H9 (cell line): ENCODE measurements around the gene CLMN. TPM values are rescaled to one million over a fixed set of nuclear protein-coding genes. Genes with fewer than 3 reads are reported as not detected.

Experiments used
- DNase-seq: peaks from one replicate; pipeline ENCODE4 v3.0.0-alpha.2; 2017
- H2AFZ ChIP-seq: one replicate; pipeline ENCODE4 v1.6.1; 2013; ENCODE audit warnings: mild to moderate bottlenecking, low read length, control low read depth, moderate library complexity
- H2AK5ac ChIP-seq: 2 replicates; pipeline ENCODE4 v1.6.1; 2013; ENCODE audit warnings: low read length, control low read depth, mixed read lengths; ENCODE audit not compliant: insufficient read length
- H2BK120ac ChIP-seq: one replicate; pipeline ENCODE4 v1.6.1; 2013; ENCODE audit warnings: low read depth, mild to moderate bottlenecking, low read length, control low read depth, inconsistent platforms; ENCODE audit not compliant: poor library complexity, severe bottlenecking
- H2BK12ac ChIP-seq: 2 replicates; pipeline ENCODE4 v1.6.1; 2013; ENCODE audit warnings: low read length, control low read depth, mixed read lengths, low read depth; ENCODE audit not compliant: insufficient read length
- H2BK15ac ChIP-seq: 2 replicates; pipeline ENCODE4 v1.6.1; 2013; ENCODE audit warnings: low read depth, low read length, control low read depth
- H2BK20ac ChIP-seq: one replicate; pipeline ENCODE4 v1.6.1; 2013; ENCODE audit warnings: low read depth, mild to moderate bottlenecking, low read length, control low read depth, inconsistent platforms; ENCODE audit not compliant: poor library complexity, severe bottlenecking
- H2BK5ac ChIP-seq: 2 replicates; pipeline ENCODE4 v1.6.1; 2013; ENCODE audit warnings: low read length, control low read depth, mixed read lengths; ENCODE audit not compliant: insufficient read length
- H3K14ac ChIP-seq: 2 replicates; pipeline ENCODE4 v1.6.1; 2013; ENCODE audit warnings: low read length, control low read depth; ENCODE audit not compliant: insufficient read depth
- H3K18ac ChIP-seq: 2 replicates; pipeline ENCODE4 v1.6.1; 2013; ENCODE audit warnings: low read depth, mild to moderate bottlenecking, mixed read lengths, low read length, control low read depth; ENCODE audit not compliant: insufficient read length
- H3K23ac ChIP-seq: 2 replicates; pipeline ENCODE4 v1.6.1; 2013; ENCODE audit warnings: low read length, control low read depth, mixed read lengths, low read depth; ENCODE audit not compliant: insufficient read length
- H3K23me2 ChIP-seq: 2 replicates; pipeline ENCODE4 v1.6.1; 2013; ENCODE audit warnings: low read depth, mild to moderate bottlenecking, mixed read lengths, low read length, control low read depth; ENCODE audit not compliant: insufficient read length, poor library complexity, severe bottlenecking
- H3K27ac ChIP-seq: 2 replicates; pipeline ENCODE4 v1.5.1; 2013; ENCODE audit warnings: low read length, control low read depth, mixed read lengths, low read depth; ENCODE audit not compliant: insufficient read length
- H3K27me3 ChIP-seq: 2 replicates; pipeline ENCODE4 v1.6.1; 2013; ENCODE audit warnings: low read length, control low read depth, inconsistent platforms; ENCODE audit not compliant: insufficient read depth
- H3K4ac ChIP-seq: 2 replicates; pipeline ENCODE4 v1.6.1; 2013; ENCODE audit warnings: low read depth, mild to moderate bottlenecking, control low read depth, inconsistent platforms, low read length, moderate library complexity
- H3K4me1 ChIP-seq: 2 replicates; pipeline ENCODE4 v1.6.1; 2013; ENCODE audit warnings: low read length, control low read depth, inconsistent platforms; ENCODE audit not compliant: insufficient read depth
- H3K4me2 ChIP-seq: 2 replicates; pipeline ENCODE4 v1.6.1; 2013; ENCODE audit warnings: low read length, control low read depth, mixed read lengths; ENCODE audit not compliant: insufficient read length, insufficient read depth
- H3K56ac ChIP-seq: 2 replicates; pipeline ENCODE4 v1.6.1; 2013; ENCODE audit warnings: low read depth, mild to moderate bottlenecking, mixed read lengths, low read length, control low read depth; ENCODE audit not compliant: insufficient read length
- H3K79me1 ChIP-seq: 2 replicates; pipeline ENCODE4 v1.6.1; 2013; ENCODE audit warnings: low read depth, mild to moderate bottlenecking, moderate library complexity, low read length, control low read depth, inconsistent platforms; ENCODE audit not compliant: insufficient read depth, poor library complexity, severe bottlenecking
- H3K79me2 ChIP-seq: 2 replicates; pipeline ENCODE4 v1.6.1; 2013; ENCODE audit warnings: low read length, control low read depth, inconsistent platforms; ENCODE audit not compliant: insufficient read depth
- H3K9ac ChIP-seq: 2 replicates; pipeline ENCODE4 v1.6.1; 2013; ENCODE audit warnings: low read length, control low read depth, mixed read lengths; ENCODE audit not compliant: insufficient read length; ENCODE audit errors: extremely low read depth
- H3K9me3 ChIP-seq: one replicate; pipeline ENCODE4 v1.6.1; 2013; ENCODE audit warnings: low read depth, low read length, inconsistent platforms; ENCODE audit not compliant: control insufficient read depth
- H3T11ph ChIP-seq: one replicate; pipeline ENCODE4 v1.6.1; 2013; ENCODE audit warnings: mild to moderate bottlenecking, low read length, control low read depth, inconsistent platforms
- H4K20me1 ChIP-seq: one replicate; pipeline ENCODE4 v1.6.1; 2013; ENCODE audit not compliant: control insufficient read depth, insufficient read length, insufficient read depth
- H4K5ac ChIP-seq: 2 replicates; pipeline ENCODE4 v1.6.1; 2013; ENCODE audit warnings: low read depth, mild to moderate bottlenecking, mixed read lengths, low read length, control low read depth; ENCODE audit not compliant: insufficient read length
- H4K8ac ChIP-seq: replicated peaks from 2 replicates; pipeline ENCODE4 v1.6.1; 2013; ENCODE audit warnings: low read length, control low read depth, mixed read lengths, low read depth; ENCODE audit not compliant: insufficient read length
- H4K91ac ChIP-seq: 2 replicates; pipeline ENCODE4 v1.6.1; 2013; ENCODE audit warnings: low read depth, mild to moderate bottlenecking, moderate library complexity, mixed read lengths, low read length, control low read depth; ENCODE audit not compliant: insufficient read length
- H3K27ac Mint-ChIP-seq, 3 experiments: 2 replicates in 2 of 3; 3 replicates in 1 of 3; pipeline ENCODE4 v1.8.0; 2020 to 2021; ENCODE audit warnings: mixed read lengths in 3 of 3, mild to moderate bottlenecking in 1 of 3, moderate library complexity in 1 of 3
- H3K27me3 Mint-ChIP-seq: 2 replicates; pipeline ENCODE4 v1.8.0; 2021; ENCODE audit warnings: low read depth, mild to moderate bottlenecking, moderate library complexity, mixed read lengths
- H3K36me3 Mint-ChIP-seq, 3 experiments: 2 replicates in 2 of 3; 3 replicates in 1 of 3; pipeline ENCODE4 v1.8.0; 2020 to 2021; ENCODE audit warnings: low read depth in 3 of 3, mixed read lengths in 3 of 3; ENCODE audit not compliant: insufficient read depth in 1 of 3
- H3K4me1 Mint-ChIP-seq, 2 experiments: 2 replicates each; pipeline ENCODE4 v1.8.0; 2020; ENCODE audit warnings: mixed read lengths in 2 of 2
- H3K4me3 Mint-ChIP-seq, 2 experiments: 2 replicates in 1 of 2; 3 replicates in 1 of 2; pipeline ENCODE4 v1.8.0; 2020 to 2021; ENCODE audit warnings: mild to moderate bottlenecking in 2 of 2, mixed read lengths in 2 of 2, moderate library complexity in 1 of 2
- H3K9me3 Mint-ChIP-seq, 2 experiments: 2 replicates in 1 of 2; 3 replicates in 1 of 2; pipeline ENCODE4 v1.8.0; 2020; ENCODE audit warnings: mild to moderate bottlenecking in 2 of 2, mixed read lengths in 2 of 2, moderate library complexity in 1 of 2
- CTCF ChIP-seq: fragments of 200-600 bp; sonication (generic); conservative IDR thresholded peaks from 3 replicates; pipeline ENCODE4 v1.8.0; 2021; ENCODE audit warnings: antibody characterized with exemption, mild to moderate bottlenecking
- WGBS: extraction: QIAGEN DNeasy Blood & Tissue Kit; methylation state at CpG from one replicate; pipeline ENCODE4 v1.1.7; 2013; ENCODE audit warnings: missing lambda C conversion rate, low lambda C conversion rate, mixed read lengths; ENCODE audit not compliant: insufficient read length; ENCODE audit errors: extremely low coverage; 5-methylcytosine and 5-hydroxymethylcytosine counted together
- total RNA-seq: library from RNA; stranded (reverse); gene quantifications from 2 replicates; pipeline ENCODE4 v1.2.1, GENCODE V29; 2021

CLMN gene
- total RNA-seq, 1 experiment from 2014 or later: 7.6 TPM

DNA sequence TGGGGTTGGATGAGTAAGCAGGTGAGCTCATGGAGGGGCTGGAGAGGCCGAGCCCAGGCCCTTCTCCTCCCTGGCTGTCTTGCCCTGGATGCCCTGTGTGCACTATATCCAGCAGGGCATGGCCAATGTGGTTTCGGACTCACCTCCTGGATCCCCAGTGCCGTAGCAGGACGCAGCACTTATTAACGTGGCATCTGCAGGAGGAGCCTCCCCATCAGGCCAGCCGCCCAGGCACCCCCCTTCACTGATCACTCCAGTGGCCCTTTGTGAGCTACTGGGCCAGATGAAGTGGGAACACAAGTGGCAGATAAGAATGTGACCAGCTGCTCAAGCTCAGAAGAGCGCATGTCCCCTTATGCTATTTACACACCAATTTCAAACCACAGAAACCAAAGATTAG is 119.3 kb downstream of the CLMN start:
- Histone ChIP-seq H3T11ph (no peak overlapping the region), H4K20me1 (no peaks in the 10 kb centered on the region), H3K9ac (no peak overlapping the region), H3K27ac (no peak overlapping the region), H2AK5ac (no peak overlapping the region), H4K91ac (no peak overlapping the region), H3K4me1 (peaks cover 7% of the 10 kb centered on the region; the same call in 1 of the 2 replicates), H2BK15ac (no peak overlapping the region), H2BK5ac (no peak overlapping the region), H4K8ac (no peak overlapping the region), H3K23me2 (no peaks in the 10 kb centered on the region), H3K4me2 (no peak overlapping the region), H3K14ac (no peak overlapping the region), H4K5ac (no peak overlapping the region), H2BK120ac (no peak overlapping the region), H3K56ac (no peak overlapping the region), H3K4ac (no peak overlapping the region), H3K27me3 (no peaks in the 10 kb centered on the region), H3K23ac (no peak overlapping the region), H3K9me3 (no peaks in the 10 kb centered on the region), H2AFZ (no peak overlapping the region), H2BK12ac (no peak overlapping the region), H3K79me2 (no peaks in the 10 kb centered on the region), H3K79me1 (no peaks in the 10 kb centered on the region), H2BK20ac (no peak overlapping the region), H3K18ac (no peak overlapping the region)
- Mint-ChIP-seq H3K4me1 (peaks cover 43 to 47% of the 10 kb centered on the region in 2 experiments), H3K4me3 (peak overlapping the region in 1 of 2 experiments; percentile 49; a peak in 1 of 5 replicates), H3K9me3 (peaks cover 13 to 20% of the 10 kb centered on the region in 2 experiments), H3K27me3 (peaks cover 4% of the 10 kb centered on the region), H3K36me3 (peaks cover 13 to 27% (median 18%) of the 10 kb centered on the region in 3 experiments), H3K27ac (peak overlapping the region in 1 of 3 experiments; percentile 34; a peak in 1 of 7 replicates)
- no peak for DNase-seq
- TF ChIP-seq CTCF: no peak
- no CpG with 5 or more reads among the region's 7 CpGs for WGBS
